Activated T-cell treated with anti-CD3 and anti-CD28 coated beads, Interleukin-2, amount 50 U/mL, for 48 hours (primary cell): ENCODE data around the gene GALNT18.

ENCODE experiments used
- DNase-seq, 2 experiments: peaks; one replicate each; pipeline ENCODE4 v3.0.0-alpha.2; 2020

GALNT18 gene

GRCh38 chr11:11227296-11228085 lies 394.3 kb downstream of the GALNT18 start:
- no peak for DNase-seq
